Measurements from ENCODE around the gene DLGAP3. TPM values are rescaled to one million over a fixed set of nuclear protein-coding genes. Genes with fewer than 3 reads are reported as not detected.

The DLGAP3 gene
- total RNA-seq, 2 donors from 2014 or later = 0.52 to 2.3 TPM

DNA sequence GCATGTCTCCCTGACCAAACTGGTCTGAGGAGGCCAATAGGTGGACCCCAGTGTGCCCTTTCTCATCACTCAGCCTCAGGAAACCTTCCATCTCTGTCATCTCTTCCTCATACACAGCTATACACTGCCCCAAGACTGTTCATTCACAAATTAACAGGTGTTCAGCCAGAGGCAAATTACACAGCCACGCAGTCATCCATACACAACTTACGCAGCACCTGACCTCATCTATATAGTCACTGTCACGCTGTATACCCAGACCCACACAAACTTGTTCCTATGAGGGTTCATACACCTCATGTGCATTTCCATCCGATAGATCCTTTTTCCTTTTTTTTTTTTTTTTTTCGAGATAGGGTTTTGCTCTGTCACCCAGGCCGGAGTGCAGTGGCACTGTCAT, 12.4 kb downstream of the DLGAP3 start:
- WGBS, 2 donors = 80 to 82% methylated on average over 6 of the region's 6 CpGs
- H3K4me1 ChIP-seq = no peaks in the 10 kb centered on the region
- no peaks in the 10 kb centered on the region for H3K36me3 ChIP-seq (replicated peaks in 1 of 2; ENCODE audit: insufficient read depth in 1 of 2, low read depth in 2 of 2)
- DNase-seq (no peak), ATAC-seq (no peak)
- H3K27me3 ChIP-seq = no peaks in the 10 kb centered on the region
- H3K27ac ChIP-seq = no peak overlapping the region
- no peak for TF ChIP-seq POLR2A (IDR thresholded peaks at IDR 0.05)
- TF ChIP-seq, protein P1, sequence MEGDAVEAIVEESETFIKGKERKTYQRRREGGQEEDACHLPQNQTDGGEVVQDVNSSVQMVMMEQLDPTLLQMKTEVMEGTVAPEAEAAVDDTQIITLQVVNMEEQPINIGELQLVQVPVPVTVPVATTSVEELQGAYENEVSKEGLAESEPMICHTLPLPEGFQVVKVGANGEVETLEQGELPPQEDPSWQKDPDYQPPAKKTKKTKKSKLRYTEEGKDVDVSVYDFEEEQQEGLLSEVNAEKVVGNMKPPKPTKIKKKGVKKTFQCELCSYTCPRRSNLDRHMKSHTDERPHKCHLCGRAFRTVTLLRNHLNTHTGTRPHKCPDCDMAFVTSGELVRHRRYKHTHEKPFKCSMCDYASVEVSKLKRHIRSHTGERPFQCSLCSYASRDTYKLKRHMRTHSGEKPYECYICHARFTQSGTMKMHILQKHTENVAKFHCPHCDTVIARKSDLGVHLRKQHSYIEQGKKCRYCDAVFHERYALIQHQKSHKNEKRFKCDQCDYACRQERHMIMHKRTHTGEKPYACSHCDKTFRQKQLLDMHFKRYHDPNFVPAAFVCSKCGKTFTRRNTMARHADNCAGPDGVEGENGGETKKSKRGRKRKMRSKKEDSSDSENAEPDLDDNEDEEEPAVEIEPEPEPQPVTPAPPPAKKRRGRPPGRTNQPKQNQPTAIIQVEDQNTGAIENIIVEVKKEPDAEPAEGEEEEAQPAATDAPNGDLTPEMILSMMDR (IDR thresholded peaks at IDR 0.05) = no peak
- intact Hi-C loops (cut with DNase I) = no loop called here
- no peak overlapping the region for H3K4me3 ChIP-seq
- H3K9me3 ChIP-seq = no peaks in the 10 kb centered on the region

DNA sequence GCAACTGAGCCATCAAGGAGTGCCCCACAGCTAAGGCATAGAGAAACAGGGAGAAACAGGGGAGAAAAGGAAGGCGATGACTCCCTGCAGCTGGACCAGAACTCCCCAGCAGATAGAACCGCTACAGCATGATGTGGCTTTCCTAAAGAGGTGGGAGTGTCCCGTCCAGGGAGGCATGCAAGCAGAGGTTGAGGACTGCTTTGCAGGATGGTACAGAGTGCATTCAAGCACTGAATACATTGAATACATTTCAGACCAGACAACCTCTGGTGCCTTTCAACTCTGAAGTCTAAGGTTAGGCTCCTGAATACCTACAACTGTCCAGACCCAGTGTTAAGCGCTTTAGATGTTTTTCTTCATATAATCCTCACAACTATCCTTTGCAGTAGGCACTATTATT, 13.3 kb downstream of the DLGAP3 start:
- no peaks in the 10 kb centered on the region for H3K4me1 ChIP-seq
- H3K27me3 ChIP-seq = no peaks in the 10 kb centered on the region
- TF ChIP-seq, protein P1 (IDR thresholded peaks at IDR 0.05) = no peak

DNA sequence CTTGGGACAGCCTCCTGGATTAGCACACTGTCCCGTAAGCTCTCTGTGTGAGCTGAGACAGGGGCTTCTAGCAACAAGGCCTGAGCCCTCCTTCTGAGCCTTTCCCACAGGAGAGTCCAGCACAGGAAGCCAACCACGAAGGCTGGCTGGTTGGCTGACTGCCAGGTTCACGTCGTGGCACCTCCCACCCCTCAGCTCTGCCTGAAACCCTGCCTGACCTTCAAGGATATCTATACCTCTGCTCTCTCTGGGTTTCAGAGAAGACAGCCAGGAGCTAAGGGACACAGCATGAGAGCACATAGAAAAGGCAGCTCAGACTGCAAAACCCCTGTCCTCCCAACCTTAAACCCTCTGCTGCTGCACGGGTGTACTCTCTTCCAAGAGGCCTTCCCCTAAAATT, 13.9 kb downstream of the DLGAP3 start:
- intact Hi-C loops (cut with DNase I) = no loop called here
- Histone ChIP-seq H3K27ac (no peak overlapping the region), H3K4me1 (no peaks in the 10 kb centered on the region), H3K27me3 (no peaks in the 10 kb centered on the region), H3K4me3 (no peak overlapping the region), H3K36me3 (replicated peaks in 1 of 2; ENCODE audit: insufficient read depth in 1 of 2, low read depth in 2 of 2) (no peaks in the 10 kb centered on the region), H3K9me3 (no peaks in the 10 kb centered on the region)
- no peak for ATAC-seq
- WGBS, 2 donors = 34 to 44% methylated on average over 4 to 5 of the region's 5 CpGs
- no peak for DNase-seq
- no peak for TF ChIP-seq POLR2A (IDR thresholded peaks at IDR 0.05)

More for the DNA sequence above, 13.3 kb downstream of the DLGAP3 start:
- ATAC-seq (no peak), DNase-seq (no peak)
- Histone ChIP-seq H3K4me3 (no peak overlapping the region), H3K36me3 (replicated peaks in 1 of 2; ENCODE audit: insufficient read depth in 1 of 2, low read depth in 2 of 2) (no peaks in the 10 kb centered on the region), H3K27ac (no peak overlapping the region), H3K9me3 (no peaks in the 10 kb centered on the region)
- intact Hi-C loops (cut with DNase I) = no loop called here
- 86 to 90% methylated on average over 4 of the region's 4 CpGs for WGBS, 2 donors

DNA sequence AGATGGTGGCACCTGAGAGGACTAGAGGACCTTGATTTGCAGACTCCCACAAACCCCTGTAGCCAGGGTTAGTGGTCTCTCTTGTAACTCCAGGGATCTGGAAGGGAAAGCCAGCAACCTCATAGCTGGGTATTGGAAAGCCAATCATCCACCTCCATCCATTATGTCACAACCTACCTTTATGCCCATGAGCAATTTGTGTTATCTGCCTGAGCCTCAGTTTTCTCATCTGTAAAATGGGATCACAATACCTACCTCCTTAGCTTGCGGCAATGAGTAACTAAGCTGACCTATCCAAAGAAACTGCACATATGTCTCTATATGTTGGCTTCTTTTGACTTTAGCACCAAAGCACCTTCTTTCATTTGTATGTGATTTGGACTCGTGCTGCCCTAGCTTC, 14.5 kb downstream of the DLGAP3 start:
- Histone ChIP-seq H3K27ac (no peak overlapping the region), H3K4me1 (no peaks in the 10 kb centered on the region), H3K27me3 (no peaks in the 10 kb centered on the region), H3K36me3 (replicated peaks in 1 of 2; ENCODE audit: insufficient read depth in 1 of 2, low read depth in 2 of 2) (no peaks in the 10 kb centered on the region), H3K9me3 (no peaks in the 10 kb centered on the region), H3K4me3 (no peak overlapping the region)
- intact Hi-C loops (cut with DNase I) = no loop called here
- no peak for DNase-seq
- 89 to 96% methylated on average over 2 of the region's 2 CpGs for WGBS, 2 donors
- TF ChIP-seq, protein P1 (IDR thresholded peaks at IDR 0.05) = no peak
- no peak for TF ChIP-seq POLR2A (IDR thresholded peaks at IDR 0.05)
- ATAC-seq = no peak

DNA sequence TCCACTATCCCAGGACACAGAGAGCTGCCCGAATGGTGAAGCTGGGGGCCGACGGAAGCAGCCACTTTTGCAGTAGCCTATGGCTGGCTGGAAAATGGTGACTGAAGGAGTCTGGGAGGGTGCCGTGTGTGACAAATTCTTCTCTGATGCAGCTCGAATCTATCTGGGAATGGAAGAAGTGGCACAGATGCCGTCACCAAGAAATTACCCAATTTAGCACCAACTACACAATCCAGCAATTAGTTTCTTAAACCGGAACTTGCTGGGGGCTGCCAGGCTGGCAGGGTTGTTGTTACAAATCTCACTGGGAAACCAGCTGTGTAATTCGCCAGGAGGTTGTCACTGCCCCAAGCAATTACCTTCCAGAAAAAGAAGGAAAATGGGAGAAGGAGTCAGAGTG, 18.0 kb downstream of the DLGAP3 start:
- Histone ChIP-seq H3K36me3 (replicated peaks in 1 of 2; ENCODE audit: insufficient read depth in 1 of 2, low read depth in 2 of 2) (no peaks in the 10 kb centered on the region), H3K9me3 (no peaks in the 10 kb centered on the region), H3K4me3 (no peak overlapping the region), H3K4me1 (no peaks in the 10 kb centered on the region), H3K27me3 (no peaks in the 10 kb centered on the region), H3K27ac (no peak overlapping the region)
- ATAC-seq (no peak), DNase-seq (no peak)
- intact Hi-C loops (cut with DNase I) = no loop called here
- 73 to 81% methylated on average over 8 of the region's 8 CpGs for WGBS, 2 donors
- TF ChIP-seq POLR2A (IDR thresholded peaks at IDR 0.05) = no peak
- TF ChIP-seq, protein P1 (IDR thresholded peaks at IDR 0.05) = no peak

All from body of pancreas (tissue), 4 donors.